GM19043 (cell line): ENCODE results near the gene P3H3.

Source experiments
- ATAC-seq: cut with Tn5 transposase; IDR thresholded peaks from one replicate; pipeline ENCODE4 v1.9.1; 2021; ENCODE audit warnings: low read depth; ENCODE audit not compliant: unreplicated experiment

The P3H3 gene

DNA sequence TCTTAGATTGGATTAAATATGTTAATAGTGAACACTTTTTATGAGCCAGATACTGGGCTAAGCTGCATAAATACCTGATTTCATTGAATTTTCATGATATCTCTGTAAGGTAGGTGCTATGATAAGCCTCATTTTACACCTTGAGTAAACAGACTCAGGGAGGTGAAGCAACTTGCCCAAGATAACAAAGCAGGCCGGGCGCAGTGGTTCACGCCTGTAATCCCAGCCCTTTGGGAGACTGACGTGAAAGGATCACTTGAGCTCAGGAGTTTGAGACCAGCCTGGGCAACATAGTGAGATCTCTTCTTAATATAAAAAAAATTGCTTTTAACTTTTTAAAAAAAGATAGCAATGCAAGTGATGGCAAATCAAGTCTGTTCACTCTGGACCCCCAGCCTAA is 13.9 kb downstream of the P3H3 start:
- ATAC-seq = no peak

- ATAC-seq = no peak
These were observed 15.1 kb downstream of the P3H3 start for GRCh38 chr12:6843118-6843902.

- no peak for ATAC-seq
These were observed 17.2 kb downstream of the P3H3 start for GRCh38 chr12:6845395-6845794.

- ATAC-seq = no peak
These were observed 18.2 kb downstream of the P3H3 start for GRCh38 chr12:6846316-6846869.

- no peak for ATAC-seq
These were observed 19.5 kb downstream of the P3H3 start for GRCh38 chr12:6847676-6848075.

- no peak for ATAC-seq
These were observed 21.2 kb downstream of the P3H3 start for GRCh38 chr12:6849427-6849826.

GRCh38 chr12:6849976-6850560 is 21.9 kb downstream of the P3H3 start:
- ATAC-seq = no peak

DNA sequence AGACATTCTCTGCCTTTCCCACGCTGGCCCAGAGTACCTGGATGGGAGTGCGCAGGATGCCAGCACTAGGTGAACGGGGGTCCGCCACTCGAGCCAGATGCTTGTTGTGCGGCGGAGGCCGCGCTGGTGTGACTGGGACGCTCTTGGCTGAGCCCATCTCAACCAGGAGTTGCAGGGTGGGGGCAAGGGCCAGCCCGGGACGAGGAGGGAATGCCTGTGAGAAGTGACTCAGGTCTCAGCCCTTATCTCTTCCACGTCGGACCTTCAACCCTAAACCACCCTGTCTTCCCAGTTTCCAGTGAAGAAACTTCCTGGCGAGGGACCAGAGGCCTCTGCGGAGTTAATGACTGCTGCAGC is 22.6 kb downstream of the P3H3 start:
- ATAC-seq = no peak

GRCh38 chr12:6851153-6851920 is 23.1 kb downstream of the P3H3 start, which contains the start of gene CDCA3:
TSS of gene CDCA3 (minus strand) at chr12:6851286. CDS start at chr12:6850952, 334 bp downstream.
- ATAC-seq = peak; percentile 51

DNA sequence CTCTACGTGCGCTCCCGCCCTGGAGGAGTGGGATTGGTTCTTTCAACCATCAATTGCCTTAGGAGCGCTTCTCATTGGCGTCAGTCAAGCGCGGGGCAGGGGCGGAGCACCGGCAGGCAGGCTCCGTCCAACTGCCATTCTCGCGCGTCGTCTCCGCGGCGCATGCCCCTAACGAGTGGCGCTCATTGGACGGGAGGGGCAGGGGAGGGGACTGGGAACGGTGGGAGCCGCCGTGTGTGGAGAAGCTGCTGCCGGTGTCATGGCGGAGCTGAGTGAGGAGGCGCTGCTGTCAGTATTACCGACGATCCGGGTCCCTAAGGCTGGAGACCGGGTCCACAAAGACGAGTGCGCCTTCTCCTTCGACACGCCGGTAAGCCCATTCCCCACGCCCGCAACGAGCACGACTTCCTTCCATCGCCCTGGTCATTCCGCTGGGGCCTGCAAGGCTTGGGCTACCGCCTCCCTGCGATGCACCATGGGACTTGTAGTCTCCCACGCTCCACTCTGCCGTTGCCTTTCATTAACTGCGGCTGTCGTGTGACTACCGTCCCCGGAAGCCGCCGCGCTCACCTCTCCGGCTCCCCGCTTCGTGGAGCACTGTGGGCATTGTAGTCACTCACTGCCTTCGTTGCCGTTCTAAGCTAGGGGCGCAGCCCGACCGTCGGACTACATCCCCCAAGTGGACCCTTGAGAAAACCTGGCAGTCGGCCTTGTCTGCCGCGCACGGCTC is 23.9 kb downstream of the P3H3 start, which contains the start of gene USP5:
TSS of gene USP5 (plus strand) at position 230 of the 730 bp plus-strand sequence. CDS start at position 260, 30 bp downstream.
- peak; percentile 62 for ATAC-seq

DNA sequence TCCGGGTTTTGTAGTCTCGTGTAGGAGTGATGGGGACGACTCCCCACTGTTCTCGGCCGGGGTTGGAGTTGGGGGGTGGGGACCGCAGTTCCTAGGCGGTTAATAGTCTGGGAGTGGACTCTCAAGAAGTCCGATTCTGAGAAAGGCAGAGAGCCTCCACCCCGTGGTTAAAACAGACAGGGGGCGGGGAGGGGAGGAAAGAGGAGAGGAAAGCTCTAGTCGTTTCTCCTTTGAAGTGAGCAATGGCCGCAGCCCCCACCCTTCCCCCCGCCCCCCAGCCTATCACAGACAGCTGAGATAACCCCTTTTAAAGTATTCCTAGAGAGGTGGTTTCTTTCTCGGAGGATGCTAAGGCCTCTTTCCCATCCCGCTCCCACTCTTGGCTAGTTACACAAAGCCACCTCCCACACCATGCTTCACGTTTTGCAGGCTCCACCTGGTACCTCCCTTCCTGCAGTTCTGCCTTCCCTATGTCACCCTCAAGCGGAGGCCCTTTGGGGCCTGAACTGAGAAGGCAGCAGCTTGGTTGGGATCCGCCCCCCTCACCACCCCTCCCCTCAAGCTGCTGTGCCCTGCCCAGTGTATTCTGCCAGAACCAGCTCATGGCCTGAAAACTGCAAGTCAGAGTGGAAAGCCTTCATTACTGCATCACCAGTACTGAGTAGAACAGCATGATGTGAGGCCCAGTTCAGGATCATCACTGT is 24.6 kb downstream of the P3H3 start:
- ATAC-seq = no peak

GRCh38 chr12:6853626-6854025 is 25.4 kb downstream of the P3H3 start:
- no peak for ATAC-seq

DNA sequence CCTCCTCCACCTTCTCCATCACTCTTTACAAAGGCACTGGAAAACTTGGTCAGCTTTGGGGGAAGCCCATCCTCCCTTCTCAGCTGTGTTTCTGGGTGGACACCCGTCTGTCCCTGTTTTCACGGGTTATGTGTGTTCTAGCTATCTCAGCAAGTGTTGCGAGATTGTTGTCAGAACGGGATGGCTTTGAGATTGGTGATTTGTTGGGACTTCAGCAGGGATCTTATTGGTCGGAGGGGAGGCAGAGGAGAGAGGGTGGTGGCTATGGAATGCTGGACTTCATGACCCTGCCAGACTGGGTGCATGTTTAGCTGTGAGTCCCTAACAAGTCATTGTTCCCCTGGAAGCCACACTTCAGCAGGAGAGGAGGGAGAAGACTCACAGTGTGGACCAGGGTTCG is 25.8 kb downstream of the P3H3 start:
- no peak for ATAC-seq

DNA sequence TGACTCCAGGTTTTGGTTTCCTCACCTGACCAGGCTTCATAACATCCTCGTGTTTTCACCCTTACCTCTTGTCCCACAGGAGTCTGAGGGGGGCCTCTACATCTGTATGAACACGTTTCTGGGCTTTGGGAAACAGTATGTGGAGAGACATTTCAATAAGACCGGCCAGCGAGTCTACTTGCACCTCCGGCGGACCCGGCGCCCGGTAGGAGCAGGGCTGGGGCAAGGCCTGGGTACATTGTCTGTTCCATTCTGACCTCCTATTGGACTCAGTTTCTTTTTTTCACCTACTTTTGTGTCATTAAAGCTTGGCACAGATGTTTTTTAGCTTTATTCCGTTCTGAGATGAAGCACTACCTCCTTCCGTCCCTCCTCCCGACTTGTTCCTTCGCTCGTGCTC is 27.1 kb downstream of the P3H3 start:
- ATAC-seq = no peak

GRCh38 chr12:6858799-6859198 is 30.6 kb downstream of the P3H3 start:
- ATAC-seq = no peak

GRCh38 chr12:6860116-6860515 is 31.9 kb downstream of the P3H3 start:
- no peak for ATAC-seq

GRCh38 chr12:6860942-6861341 is 32.7 kb downstream of the P3H3 start:
- ATAC-seq = no peak

DNA sequence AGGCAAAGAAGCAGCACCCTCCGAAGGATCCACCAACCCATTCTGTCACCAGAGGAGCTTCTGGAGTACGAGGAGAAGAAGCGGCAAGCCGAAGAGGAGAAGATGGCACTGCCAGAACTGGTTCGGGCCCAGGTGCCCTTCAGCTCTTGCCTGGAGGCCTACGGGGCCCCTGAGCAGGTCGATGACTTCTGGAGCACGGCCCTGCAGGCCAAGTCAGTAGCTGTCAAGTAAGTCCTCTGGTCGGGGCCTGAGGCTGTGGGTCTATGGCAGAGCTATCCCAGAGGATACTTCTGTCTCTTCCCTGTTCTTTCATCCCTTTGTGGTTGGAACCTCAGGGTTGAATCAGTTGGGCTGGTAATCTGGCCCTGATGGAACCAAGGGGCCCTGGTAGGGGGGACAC is 33.2 kb downstream of the P3H3 start:
- ATAC-seq = no peak

DNA sequence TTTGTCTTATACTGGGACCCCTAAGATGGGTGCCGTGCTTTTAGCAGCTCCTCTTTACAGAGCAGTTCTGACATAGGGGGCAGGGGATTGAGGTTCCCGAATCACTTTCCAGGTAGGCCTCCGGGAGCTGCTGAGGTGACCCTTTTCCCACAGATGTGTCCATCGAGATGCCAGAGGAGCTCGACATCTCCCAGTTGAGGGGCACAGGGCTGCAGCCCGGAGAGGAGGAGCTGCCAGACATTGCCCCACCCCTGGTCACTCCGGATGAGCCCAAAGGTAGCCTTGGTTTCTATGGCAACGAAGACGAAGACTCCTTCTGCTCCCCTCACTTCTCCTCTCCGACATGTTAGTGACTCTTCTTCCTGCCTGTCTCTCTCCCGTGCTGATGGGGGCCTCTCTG is 34.8 kb downstream of the P3H3 start:
- no peak for ATAC-seq
